Hepatocyte (in vitro differentiated cells): ENCODE results near the gene TGM4.

Experiments used
- CTCF ChIP-seq: fragments of 200-600 bp; sonication (generic); IDR thresholded peaks from 2 replicates; pipeline ENCODE4 v1.5.1; 2016; ENCODE audit warnings: antibody characterized with exemption, mild to moderate bottlenecking; ENCODE audit not compliant: poor library complexity
- EZH2 ChIP-seq: fragments of 200-600 bp; sonication (generic); IDR thresholded peaks from 2 replicates; pipeline ENCODE4 v1.6.1; 2016; ENCODE audit warnings: antibody characterized with exemption, mild to moderate bottlenecking, borderline replicate concordance

DNA sequence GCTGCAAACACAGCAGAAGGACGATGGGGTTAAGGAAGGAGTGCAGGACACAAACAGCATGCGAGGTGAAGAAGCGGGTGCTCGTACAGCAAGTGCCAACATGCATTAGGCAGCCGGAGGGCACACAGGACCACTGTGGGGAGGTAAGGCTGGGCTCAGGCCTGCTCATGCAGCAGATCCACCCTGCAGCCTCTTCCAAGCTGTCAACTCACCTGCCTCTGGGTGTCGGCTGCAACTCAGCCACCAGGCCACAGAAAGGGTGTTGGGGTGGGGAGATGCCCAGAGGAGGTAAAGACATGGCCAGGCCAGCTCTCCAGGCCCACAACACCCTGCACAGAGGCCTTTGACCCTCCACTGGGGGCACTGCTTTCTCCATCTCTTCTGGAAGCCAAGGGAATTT lies 44.2 kb downstream of the TGM4 start:
- no peak for TF ChIP-seq EZH2
- no peak for TF ChIP-seq CTCF
